GM12892 (cell line): ENCODE data around the gene KNDC1.

Experiments
- DNase-seq: peaks from one replicate; pipeline ENCODE4 v3.0.0; 2011; ENCODE audit not compliant: insufficient read length
- FAIRE-seq: peaks from 2 replicates; lab custom pipeline; 2011; peaks lifted over from hg19 to GRCh38; lab: Jason Lieb, UNC
- POLR2A ChIP-seq: IDR thresholded peaks from 2 replicates; pipeline ENCODE4 v1.6.1; 2011; ENCODE audit warnings: low read depth, low read length, control low read depth
- POLR2AphosphoS5 ChIP-seq: IDR thresholded peaks from 2 replicates; pipeline ENCODE4 v1.6.1; 2011; ENCODE audit warnings: low read depth, low read length, control low read depth
- TAF1 ChIP-seq: IDR thresholded peaks from 2 replicates; pipeline ENCODE4 v1.6.1; 2011; ENCODE audit warnings: low read depth, mild to moderate bottlenecking, control low read depth, low read length, borderline replicate concordance

KNDC1 gene

DNA sequence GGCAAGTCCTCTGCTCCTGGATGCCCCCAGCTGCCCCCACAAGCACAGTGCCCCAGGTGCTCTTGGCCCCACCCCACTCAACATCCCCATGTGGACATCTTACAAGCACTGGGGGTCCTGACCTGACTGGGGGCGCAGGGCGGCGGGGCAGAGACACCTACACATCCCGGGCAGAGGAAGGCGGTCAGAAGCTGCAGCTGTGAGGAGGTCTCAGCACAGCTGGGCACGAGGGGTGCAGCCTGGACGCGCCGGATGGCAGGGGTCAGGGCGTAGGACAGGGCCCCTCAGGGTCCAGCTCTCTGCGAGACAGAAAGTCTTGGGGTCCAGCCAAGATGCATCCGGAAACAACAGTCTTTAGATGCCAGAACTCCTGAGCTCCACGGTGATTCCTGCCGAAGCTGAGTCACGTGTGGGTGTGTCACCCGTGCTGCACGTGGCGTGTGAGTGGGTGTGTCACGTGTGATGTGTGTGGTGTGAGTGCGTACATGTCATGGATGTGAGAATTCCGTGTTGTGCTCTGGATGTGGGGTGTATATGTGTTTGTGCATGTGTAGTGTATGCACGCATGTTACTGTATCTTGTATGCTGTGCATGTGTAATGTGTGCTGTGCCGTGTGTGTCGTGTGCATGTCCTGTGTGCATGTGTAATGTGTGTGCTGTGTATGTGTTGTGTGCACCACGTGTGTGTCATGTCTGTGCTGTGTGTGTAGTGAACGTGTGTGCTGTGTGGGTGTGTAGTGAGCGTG, 82.8 kb downstream of the KNDC1 start:
- no peak for FAIRE-seq

DNA sequence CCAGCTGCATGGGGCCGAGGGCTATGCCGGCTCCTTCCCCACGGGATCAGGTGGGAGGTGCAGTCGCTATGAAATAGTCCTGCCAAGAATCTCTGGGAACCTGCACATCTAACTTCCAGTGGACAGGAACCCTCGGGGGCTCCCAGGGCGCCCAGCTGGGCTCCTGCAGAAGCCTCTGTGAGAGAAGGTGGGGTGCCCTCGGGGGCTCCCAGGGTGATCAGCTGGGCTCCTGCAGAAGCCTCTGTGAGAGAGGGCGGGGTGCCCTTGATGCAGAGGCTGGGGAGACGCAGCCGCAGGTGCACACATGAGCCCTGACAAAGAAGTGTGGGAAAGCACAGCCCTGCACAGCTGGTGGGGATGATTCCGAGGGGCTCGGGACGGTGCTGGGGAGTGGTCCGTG, 83.6 kb downstream of the KNDC1 start:
- no peak for FAIRE-seq
- no peak for DNase-seq
- TF ChIP-seq TAF1 = no peak
- no peak for TF ChIP-seq POLR2AphosphoS5
- no peak for TF ChIP-seq POLR2A

More for the DNA sequence above, 82.8 kb downstream of the KNDC1 start:
- DNase-seq = no peak
- TF ChIP-seq POLR2AphosphoS5 (no peak), POLR2A (no peak), TAF1 (no peak)

DNA sequence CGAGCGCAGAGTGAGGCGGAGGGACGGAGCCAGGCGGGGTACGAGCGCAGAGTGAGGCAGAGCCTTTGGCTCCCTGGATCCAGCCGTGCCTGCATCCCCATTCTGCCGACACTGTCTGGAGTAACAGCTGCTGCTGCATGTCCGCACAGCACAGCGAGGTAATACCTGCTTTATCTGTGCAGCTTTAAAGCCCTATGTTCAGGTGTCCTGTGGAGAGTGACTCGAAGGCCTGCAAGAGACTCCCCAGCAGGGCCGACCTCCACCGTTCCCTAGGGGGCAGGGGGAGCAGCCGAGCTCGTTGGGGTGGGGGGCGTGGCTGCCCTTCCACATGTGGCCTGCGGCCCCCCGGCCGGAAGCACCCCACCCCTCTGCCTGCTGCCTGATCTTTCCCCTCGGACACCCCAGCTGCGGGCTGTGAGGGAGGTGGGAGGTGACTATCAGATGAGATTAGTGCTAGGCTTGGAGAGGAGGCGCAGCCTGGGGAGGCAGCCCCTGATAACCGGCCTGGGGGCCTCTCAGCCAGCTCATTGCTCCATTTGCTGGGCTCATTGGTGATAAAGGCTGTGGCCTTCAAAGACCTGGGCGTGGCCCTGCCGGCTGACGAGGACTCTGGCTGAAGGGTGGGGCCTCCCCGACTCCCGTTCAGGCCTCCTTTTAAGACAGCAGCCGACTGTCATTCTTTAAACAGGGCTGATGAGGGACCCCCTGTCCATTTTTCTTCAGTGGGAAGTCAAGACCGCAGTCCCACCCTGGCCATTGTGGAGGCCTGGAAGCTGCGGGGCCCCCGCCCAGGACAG, 85.6 kb downstream of the KNDC1 start:
- TF ChIP-seq POLR2A = no peak
- TF ChIP-seq TAF1 = no peak
- TF ChIP-seq POLR2AphosphoS5 = no peak
- FAIRE-seq = no peak
- DNase-seq = no peak

DNA sequence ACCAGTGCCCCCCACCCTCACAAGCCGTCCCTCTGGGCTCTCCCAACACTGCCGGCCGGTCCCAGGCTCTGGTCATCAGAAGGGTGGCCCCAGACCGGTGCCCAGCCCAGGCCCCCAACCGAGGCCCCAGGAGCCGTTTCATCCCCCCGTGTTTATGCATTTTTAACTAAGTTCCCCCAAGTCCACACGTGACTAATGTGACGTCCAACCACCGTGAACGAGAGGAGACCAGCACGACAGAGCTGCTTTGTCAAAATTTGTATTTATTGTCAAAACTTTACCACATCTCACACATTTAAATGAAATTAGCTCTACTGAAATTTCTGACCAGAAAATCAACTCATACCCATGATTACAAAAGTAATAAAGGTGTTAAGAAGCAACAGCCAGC, 86.2 kb downstream of the KNDC1 start:
- no peak for TF ChIP-seq POLR2A
- no peak for TF ChIP-seq TAF1
- no peak for TF ChIP-seq POLR2AphosphoS5
- DNase-seq (no peak), FAIRE-seq (no peak)

GRCh38 chr10:133247681-133248333, 87.8 kb downstream of the KNDC1 start:
- TF ChIP-seq POLR2AphosphoS5 (no peak), POLR2A (no peak), TAF1 (no peak)
- FAIRE-seq (no peak), DNase-seq (no peak)

GRCh38 chr10:133248334-133248715, 88.3 kb downstream of the KNDC1 start:
- DNase-seq (no peak), FAIRE-seq (no peak)
- no peak for TF ChIP-seq POLR2AphosphoS5
- TF ChIP-seq TAF1 = no peak
- TF ChIP-seq POLR2A = no peak

- FAIRE-seq = no peak
- no peak for TF ChIP-seq POLR2A
- TF ChIP-seq TAF1 = no peak
- TF ChIP-seq POLR2AphosphoS5 = no peak
Observed at GRCh38 chr10:133249094-133249780, 89.2 kb downstream of the KNDC1 start.

GRCh38 chr10:133249975-133250754, 90.1 kb downstream of the KNDC1 start:
- DNase-seq = no peak
- no peak for FAIRE-seq
- TF ChIP-seq TAF1 (no peak), POLR2AphosphoS5 (no peak), POLR2A (no peak)

More at GRCh38 chr10:133249094-133249780, 89.2 kb downstream of the KNDC1 start:
- DNase-seq = no peak

GRCh38 chr10:133251388-133252222, 91.6 kb downstream of the KNDC1 start:
- TF ChIP-seq POLR2AphosphoS5 = no peak
- TF ChIP-seq TAF1 = no peak
- TF ChIP-seq POLR2A = no peak
- FAIRE-seq (no peak), DNase-seq (no peak)

GRCh38 chr10:133252223-133252552, 92.2 kb downstream of the KNDC1 start:
- no peak for FAIRE-seq
- no peak for DNase-seq
- TF ChIP-seq POLR2A (no peak), TAF1 (no peak), POLR2AphosphoS5 (no peak)
